K562 (cell line): Measurements from ENCODE around the gene FAM136A. TPM values are rescaled to one million over a fixed set of nuclear protein-coding genes. Genes with fewer than 3 reads are reported as not detected.

Experiments
- ATAC-seq: fragments of 200-7000 bp; cut with Tn5 transposase; 3 replicates; pipeline ENCODE4 v1.9.1; 2020; ENCODE audit warnings: moderate library complexity
- BruUV-seq: library from RNA; stranded (reverse); fragments of 400-500 nt; replicated peaks from 2 replicates; lab custom pipeline; 2021; lab: Mats Ljungman, UMichigan
- CTCF ChIA-PET: fragments of 300-600 bp; formaldehyde crosslinking; extraction: SDS; loops from one replicate; lab custom pipeline; 2021; ENCODE audit warnings: low intra/inter-chr PET ratio; lab: Yijun Ruan, JAX
- POLR2A ChIA-PET: fragments of 300-600, 350-650 bp; sonication (Branson Sonifier 250); formaldehyde crosslinking; extraction: SDS; loops from one replicate; lab custom pipeline; 2021; ENCODE audit warnings: antibody characterized with exemption, inconsistent platforms; lab: Yijun Ruan, JAX
- DNase-seq, 4 experiments: peaks; one replicate each; pipeline versions ENCODE4 v3.0.0 to v3.0.0-alpha.2; 2011 to 2018; ENCODE audit warnings: low spot score in 3 of 4, mixed read lengths in 3 of 4; ENCODE audit errors: extremely low read depth in 1 of 4
- FAIRE-seq: peaks from 2 replicates; lab custom pipeline; 2011; peaks lifted over from hg19 to GRCh38; lab: Jason Lieb, UNC
- H2AFZ ChIP-seq: 2 replicates; pipeline ENCODE4 v1.6.0; 2011; ENCODE audit warnings: low read depth, low read length, control low read depth, inconsistent platforms
- H3K27ac ChIP-seq: fragments of 200-600 bp; 3 replicates; pipeline ENCODE4 v1.8.0; 2011; ENCODE audit warnings: low read depth, mild to moderate bottlenecking, control low read depth, inconsistent platforms, low read length, moderate library complexity, mixed read lengths; ENCODE audit errors: extremely low read depth
- H3K27me3 ChIP-seq, 2 experiments: fragments of 300-600 bp in 1 of 2; 2 replicates in 1 of 2; 3 replicates in 1 of 2; pipeline versions ENCODE4 v1.6.0 to v1.8.0; 2011; ENCODE audit warnings: inconsistent platforms in 2 of 2, low read length in 2 of 2, mild to moderate bottlenecking in 1 of 2, mixed read lengths in 1 of 2, moderate library complexity in 1 of 2; ENCODE audit not compliant: control insufficient read depth in 2 of 2, insufficient read depth in 2 of 2
- H3K36me3 ChIP-seq: fragments of 300-600 bp; 3 replicates; pipeline ENCODE4 v1.8.0; 2011; ENCODE audit warnings: mild to moderate bottlenecking, low read length, inconsistent platforms; ENCODE audit not compliant: control insufficient read depth, insufficient read depth
- H3K4me1 ChIP-seq, 2 experiments: fragments of 200-600 bp in 1 of 2; replicated peaks in 1 of 2; 2 replicates in 1 of 2; 3 replicates in 1 of 2; pipeline versions ENCODE4 v1.5.1 to v1.8.0; 2011; ENCODE audit warnings: inconsistent platforms in 2 of 2, low read length in 2 of 2, mild to moderate bottlenecking in 1 of 2, mixed read lengths in 1 of 2, moderate library complexity in 1 of 2; ENCODE audit not compliant: control insufficient read depth in 2 of 2, insufficient read depth in 2 of 2
- H3K4me2 ChIP-seq: 2 replicates; pipeline ENCODE4 v1.6.1; 2011; ENCODE audit warnings: low read length, control low read depth, inconsistent platforms, mixed read lengths; ENCODE audit not compliant: insufficient read depth
- H3K4me3 ChIP-seq: fragments of 200-600 bp; sonication (generic), shearing (Covaris generic); 2 replicates; pipeline ENCODE4 v1.5.1; 2016; ENCODE audit warnings: control low read depth, inconsistent platforms
- H3K79me2 ChIP-seq: fragments of 200-600 bp; 3 replicates; pipeline ENCODE4 v1.8.0; 2011; ENCODE audit warnings: low read length, inconsistent platforms; ENCODE audit not compliant: control insufficient read depth, insufficient read depth
- H3K9ac ChIP-seq, 2 experiments: 2 replicates each; pipeline versions ENCODE4 v1.6.0 to v1.6.1; 2011; ENCODE audit warnings: low read depth in 2 of 2, low read length in 2 of 2, control low read depth in 1 of 2, inconsistent platforms in 1 of 2, mild to moderate bottlenecking in 1 of 2, mixed read lengths in 1 of 2; ENCODE audit not compliant: insufficient read depth in 1 of 2
- H3K9me1 ChIP-seq: one replicate; pipeline ENCODE4 v1.6.0; 2011; ENCODE audit warnings: inconsistent platforms, mild to moderate bottlenecking, low read length, moderate library complexity; ENCODE audit not compliant: control insufficient read depth, insufficient read depth
- H3K9me3 ChIP-seq: replicated peaks from 2 replicates; pipeline ENCODE4 v1.5.1; 2011; ENCODE audit warnings: low read depth, low read length, inconsistent platforms; ENCODE audit not compliant: control insufficient read depth, insufficient read depth
- H4K20me1 ChIP-seq: replicated peaks from 2 replicates; pipeline ENCODE4 v1.6.1; 2011; ENCODE audit warnings: low read length, inconsistent platforms, mixed read lengths; ENCODE audit not compliant: control insufficient read depth, insufficient read depth
- CHCHD3 ChIP-seq: fragments of 250-450 bp; sonication (Bioruptor Pico); IDR thresholded peaks from 2 replicates; pipeline ENCODE4 v2.1.2; 2022; ENCODE audit warnings: mild to moderate bottlenecking
- ESRRA ChIP-seq: fragments of 450-650 bp; IDR thresholded peaks from 2 replicates; pipeline ENCODE4 v1.6.1; 2014; ENCODE audit warnings: low read depth, mild to moderate bottlenecking, moderate library complexity, borderline replicate concordance
- HMGN3 ChIP-seq: IDR thresholded peaks from 2 replicates; pipeline ENCODE4 v1.6.1; 2011; ENCODE audit warnings: borderline replicate concordance, low read depth, mild to moderate bottlenecking, mixed read lengths, low read length; ENCODE audit not compliant: insufficient read length; ENCODE audit errors: extremely low read depth
- MBD2 ChIP-seq: sonication (generic); IDR thresholded peaks from 2 replicates; pipeline ENCODE4 v1.6.1; 2016; ENCODE audit warnings: low read depth, borderline replicate concordance
- NFIC ChIP-seq: fragments of 450-650 bp; IDR thresholded peaks from 2 replicates; pipeline ENCODE4 v1.6.1; 2017; ENCODE audit warnings: mild to moderate bottlenecking, inconsistent platforms
- NR2C1 ChIP-seq, 2 experiments: fragments of 450-650 bp; IDR thresholded peaks; 2 replicates each; pipeline ENCODE4 v1.6.1; 2017; ENCODE audit warnings: mild to moderate bottlenecking in 2 of 2, antibody characterized with exemption in 1 of 2, inconsistent platforms in 1 of 2, missing compliant biosample characterization in 1 of 2, missing genetic modification characterization in 1 of 2
- NR3C1 ChIP-seq: sonication (generic); formaldehyde crosslinking; IDR thresholded peaks from 2 replicates; pipeline ENCODE4 v1.8.1; 2022; ENCODE audit warnings: missing genetic modification reagents
- PHB2 ChIP-seq: fragments of 450-650 bp; IDR thresholded peaks from 2 replicates; pipeline ENCODE4 v1.6.1; 2017; ENCODE audit warnings: low read depth
- RFX1 ChIP-seq: fragments of 450-650 bp; IDR thresholded peaks from 2 replicates; pipeline ENCODE4 v1.6.1; 2016; ENCODE audit warnings: mild to moderate bottlenecking, moderate library complexity
- TEAD1 ChIP-seq, 2 experiments: fragments of 450-650 bp in 1 of 2; sonication (generic) in 1 of 2; formaldehyde crosslinking; IDR thresholded peaks; 2 replicates each; pipeline versions ENCODE4 v1.4.0 to v1.8.0; 2020 to 2022; ENCODE audit warnings: mild to moderate bottlenecking in 2 of 2, missing genetic modification reagents in 1 of 2
- TFAM ChIP-seq: fragments of 250-450 bp; sonication (Bioruptor Pico); conservative IDR thresholded peaks from 2 replicates; pipeline ENCODE4 v1.5.0; 2021; ENCODE audit warnings: mild to moderate bottlenecking, moderate library complexity
- TGIF2 ChIP-seq: sonication (generic); formaldehyde crosslinking; IDR thresholded peaks from 2 replicates; pipeline ENCODE4 v1.8.1; 2022; ENCODE audit warnings: mild to moderate bottlenecking, missing genetic modification reagents, moderate library complexity
- ZNF644 ChIP-seq: fragments of 200-800 bp; sonication (Bioruptor generic); IDR thresholded peaks from 2 replicates; pipeline ENCODE4 v1.6.1; 2016; ENCODE audit warnings: low read depth, missing genetic modification characterization, missing compliant biosample characterization
- ZNF830 ChIP-seq: fragments of 250-450 bp; sonication (Bioruptor Pico); IDR thresholded peaks from 2 replicates; pipeline ENCODE4 v1.5.0; 2021; ENCODE audit warnings: mild to moderate bottlenecking
- WGBS: fragments of 100-300 bp; shearing (Covaris generic); methylation state at CpG from one replicate; pipeline ENCODE4 v1.1.6; 2016; ENCODE audit warnings: low coverage, mixed read lengths; ENCODE audit not compliant: insufficient coverage; ENCODE audit errors: missing lambda C conversion rate; 5-methylcytosine and 5-hydroxymethylcytosine counted together
- in situ Hi-C: fragments of 300-500 bp; cut with MboI; formaldehyde crosslinking; loops from 4 replicates; pipeline ENCODE4 v1.15.0; 2018; ENCODE audit warnings: inconsistent platforms, mixed read lengths
- intact Hi-C: fragments of 100-400 bp; cut with micrococcal nuclease; formaldehyde crosslinking; loops from 2 replicates; pipeline ENCODE4 v1.14.2; 2022
- polyA plus RNA-seq, 8 experiments: library from polyadenylated mRNA; depleted of rRNA in 4 of 8; stranded (reverse) in 5 of 8; unstranded in 3 of 8; fragments of >200 nt; fragmentation: Nextera tagmentation in 2 of 8; fragmentation: Illumina TruSeq in 1 of 8; extraction: Ambion mirVana in 2 of 8; extraction: Trizol in 1 of 8; gene quantifications; 2 replicates each; pipeline versions ENCODE4 v1.2.1 to v1.2.3, GENCODE V29; 2011 to 2014; ENCODE audit warnings: inconsistent platforms in 1 of 8, missing spikeins in 1 of 8
- total RNA-seq, 7 experiments: library from RNA; depleted of rRNA in 6 of 7; stranded (reverse); fragments of >200 nt in 6 of 7; fragmentation: Illumina TruSeq in 2 of 7; extraction: Trizol in 2 of 7; gene quantifications; 2 replicates each; pipeline versions ENCODE4 v1.2.1 to v1.2.3, GENCODE V29; 2011 to 2021; ENCODE audit warnings: low replicate concordance in 1 of 7
- TF ChIP-seq, protein P1 (sequence below): sonication (generic); formaldehyde crosslinking; IDR thresholded peaks from 2 replicates; pipeline ENCODE4 v1.9.0; 2022; ENCODE audit warnings: mild to moderate bottlenecking, missing genetic modification reagents
- TF ChIP-seq, protein P2 (sequence below): sonication (generic); formaldehyde crosslinking; IDR thresholded peaks from 2 replicates; pipeline ENCODE4 v1.8.1; 2022; ENCODE audit warnings: missing genetic modification reagents
- TF ChIP-seq, protein P3 (sequence below): fragments of 450-650 bp; IDR thresholded peaks from 2 replicates; pipeline ENCODE4 v1.6.1; 2018; ENCODE audit not compliant: partially characterized antibody
- TF ChIP-seq, protein P4 (sequence below): fragments of 250-450 bp; sonication (Bioruptor Pico); IDR thresholded peaks from 2 replicates; pipeline ENCODE4 v1.5.1; 2021; ENCODE audit warnings: mild to moderate bottlenecking

The FAM136A gene
- total and polyA plus RNA-seq, 9 of the 15 experiments (the other 6 are each of a cell fraction or from before 2014, with no cell fraction given): 89.0 to 151 (median 104) TPM

DNA sequence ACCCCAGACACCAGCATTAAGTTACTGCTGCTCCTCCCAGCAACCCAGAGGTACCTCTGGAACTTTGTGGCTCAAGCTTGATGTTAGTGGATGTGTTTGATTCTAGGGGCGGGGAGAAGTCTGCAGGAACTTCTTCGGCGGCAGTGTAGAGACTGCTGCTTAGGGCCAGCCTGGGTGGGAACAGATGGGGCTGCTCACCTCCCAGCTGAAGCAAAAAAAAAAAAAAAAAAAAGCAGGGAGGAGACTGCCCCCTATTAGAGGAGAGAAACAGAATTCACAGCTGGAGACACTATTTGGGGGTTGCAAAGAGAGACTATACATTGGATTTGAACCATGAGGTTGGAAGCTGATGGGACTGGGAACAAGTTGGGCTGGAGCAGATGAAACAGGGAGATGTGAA is 28.6 kb upstream of the FAM136A start:
- H3K4me2 ChIP-seq: no peak overlapping the region
- FAIRE-seq: no peak
- H3K79me2 ChIP-seq: no peaks in the 10 kb centered on the region
- 4% methylated on average over 3 of the region's 3 CpGs for WGBS
- H3K4me3 ChIP-seq: no peak overlapping the region
- no peak overlapping the region for H3K9ac ChIP-seq
- no peaks in the 10 kb centered on the region; a peak in 1 of 5 replicates for H3K4me1 ChIP-seq
- intact Hi-C loops: no loop called here
- H3K36me3 ChIP-seq: no peaks in the 10 kb centered on the region
- TF ChIP-seq, protein P1, sequence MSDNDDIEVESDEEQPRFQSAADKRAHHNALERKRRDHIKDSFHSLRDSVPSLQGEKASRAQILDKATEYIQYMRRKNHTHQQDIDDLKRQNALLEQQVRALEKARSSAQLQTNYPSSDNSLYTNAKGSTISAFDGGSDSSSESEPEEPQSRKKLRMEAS (CRISPR knock-in tag): no peak
- no peak for TF ChIP-seq NR3C1
- TF ChIP-seq ZNF644 (tag): no peak
- TF ChIP-seq, protein P2, sequence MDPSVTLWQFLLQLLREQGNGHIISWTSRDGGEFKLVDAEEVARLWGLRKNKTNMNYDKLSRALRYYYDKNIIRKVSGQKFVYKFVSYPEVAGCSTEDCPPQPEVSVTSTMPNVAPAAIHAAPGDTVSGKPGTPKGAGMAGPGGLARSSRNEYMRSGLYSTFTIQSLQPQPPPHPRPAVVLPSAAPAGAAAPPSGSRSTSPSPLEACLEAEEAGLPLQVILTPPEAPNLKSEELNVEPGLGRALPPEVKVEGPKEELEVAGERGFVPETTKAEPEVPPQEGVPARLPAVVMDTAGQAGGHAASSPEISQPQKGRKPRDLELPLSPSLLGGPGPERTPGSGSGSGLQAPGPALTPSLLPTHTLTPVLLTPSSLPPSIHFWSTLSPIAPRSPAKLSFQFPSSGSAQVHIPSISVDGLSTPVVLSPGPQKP (CRISPR knock-in tag): no peak
- no peak for TF ChIP-seq PHB2
- TF ChIP-seq ESRRA: no peak
- TF ChIP-seq MBD2: no peak
- no peak for TF ChIP-seq TFAM
- no peak for TF ChIP-seq ZNF830 (CRISPR knock-in tag)
- TF ChIP-seq RFX1: no peak
- no peak for TF ChIP-seq NFIC
- TF ChIP-seq, protein P3, sequence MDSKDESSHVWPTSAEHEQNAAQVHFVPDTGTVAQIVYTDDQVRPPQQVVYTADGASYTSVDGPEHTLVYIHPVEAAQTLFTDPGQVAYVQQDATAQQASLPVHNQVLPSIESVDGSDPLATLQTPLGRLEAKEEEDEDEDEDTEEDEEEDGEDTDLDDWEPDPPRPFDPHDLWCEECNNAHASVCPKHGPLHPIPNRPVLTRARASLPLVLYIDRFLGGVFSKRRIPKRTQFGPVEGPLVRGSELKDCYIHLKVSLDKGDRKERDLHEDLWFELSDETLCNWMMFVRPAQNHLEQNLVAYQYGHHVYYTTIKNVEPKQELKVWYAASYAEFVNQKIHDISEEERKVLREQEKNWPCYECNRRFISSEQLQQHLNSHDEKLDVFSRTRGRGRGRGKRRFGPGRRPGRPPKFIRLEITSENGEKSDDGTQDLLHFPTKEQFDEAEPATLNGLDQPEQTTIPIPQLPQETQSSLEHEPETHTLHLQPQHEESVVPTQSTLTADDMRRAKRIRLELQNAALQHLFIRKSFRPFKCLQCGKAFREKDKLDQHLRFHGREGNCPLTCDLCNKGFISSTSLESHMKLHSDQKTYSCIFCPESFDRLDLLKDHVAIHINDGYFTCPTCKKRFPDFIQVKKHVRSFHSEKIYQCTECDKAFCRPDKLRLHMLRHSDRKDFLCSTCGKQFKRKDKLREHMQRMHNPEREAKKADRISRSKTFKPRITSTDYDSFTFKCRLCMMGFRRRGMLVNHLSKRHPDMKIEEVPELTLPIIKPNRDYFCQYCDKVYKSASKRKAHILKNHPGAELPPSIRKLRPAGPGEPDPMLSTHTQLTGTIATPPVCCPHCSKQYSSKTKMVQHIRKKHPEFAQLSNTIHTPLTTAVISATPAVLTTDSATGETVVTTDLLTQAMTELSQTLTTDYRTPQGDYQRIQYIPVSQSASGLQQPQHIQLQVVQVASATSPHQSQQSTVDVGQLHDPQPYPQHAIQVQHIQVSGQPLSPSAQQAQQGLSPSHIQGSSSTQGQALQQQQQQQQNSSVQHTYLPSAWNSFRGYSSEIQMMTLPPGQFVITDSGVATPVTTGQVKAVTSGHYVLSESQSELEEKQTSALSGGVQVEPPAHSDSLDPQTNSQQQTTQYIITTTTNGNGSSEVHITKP: no peak
- TF ChIP-seq, protein P4, sequence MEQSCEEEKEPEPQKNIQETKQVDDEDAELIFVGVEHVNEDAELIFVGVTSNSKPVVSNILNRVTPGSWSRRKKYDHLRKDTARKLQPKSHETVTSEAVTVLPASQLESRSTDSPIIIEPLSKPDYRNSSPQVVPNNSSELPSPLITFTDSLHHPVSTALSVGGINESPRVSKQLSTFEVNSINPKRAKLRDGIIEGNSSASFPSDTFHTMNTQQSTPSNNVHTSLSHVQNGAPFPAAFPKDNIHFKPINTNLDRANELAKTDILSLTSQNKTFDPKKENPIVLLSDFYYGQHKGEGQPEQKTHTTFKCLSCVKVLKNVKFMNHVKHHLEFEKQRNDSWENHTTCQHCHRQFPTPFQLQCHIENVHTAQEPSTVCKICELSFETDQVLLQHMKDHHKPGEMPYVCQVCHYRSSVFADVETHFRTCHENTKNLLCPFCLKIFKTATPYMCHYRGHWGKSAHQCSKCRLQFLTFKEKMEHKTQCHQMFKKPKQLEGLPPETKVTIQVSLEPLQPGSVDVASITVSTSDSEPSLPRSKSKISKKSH: no peak
- TF ChIP-seq NR2C1 (IDR thresholded peaks at IDR 0.05): no peak
- no peak for TF ChIP-seq NR2C1 (tag; IDR thresholded peaks at IDR 0.05)
- no peak for TF ChIP-seq HMGN3
- TF ChIP-seq TGIF2 (CRISPR knock-in tag): no peak
- TF ChIP-seq TEAD1 (CRISPR knock-in tag; IDR thresholded peaks at IDR 0.05): no peak
- no peak for TF ChIP-seq CHCHD3 (CRISPR knock-in tag)
- TF ChIP-seq, all 486 proteins: peak for 0
- H2AFZ ChIP-seq: no peak overlapping the region
- peaks cover 2% of the 10 kb centered on the region for H3K9me1 ChIP-seq
- no peaks in the 10 kb centered on the region; the same call in 1 of the 2 replicates for H4K20me1 ChIP-seq
- DNase-seq: no peak
- in situ Hi-C loops: no loop called here
- ChIA-PET CTCF (no interaction called here), POLR2A (interaction anchor here (0.7 kb wide), 1 partner anchor 37 kb away, joined by 3 read pairs; the partner anchor contains the start of gene SNRPG)
- ATAC-seq: no peak; the same call in 2 of the 3 replicates
- BruUV-seq: no TSS peak
- H3K9me3 ChIP-seq: no peaks in the 10 kb centered on the region
- peaks cover 27 to 50% of the 10 kb centered on the region in 2 experiments for H3K27me3 ChIP-seq
- no peak overlapping the region for H3K27ac ChIP-seq
